Mammary microvascular endothelial cell (primary cell): ENCODE data around the gene ADGRD1. TPM values are rescaled to one million over a fixed set of nuclear protein-coding genes. Genes with fewer than 3 reads are reported as not detected.

Experiments used
- total RNA-seq: library from RNA; depleted of rRNA; stranded (reverse); fragments of >200 nt; gene quantifications from 2 replicates; pipeline ENCODE4 v1.2.3, GENCODE V29; 2015

Gene ADGRD1
- 0.44 TPM in 1 of 2 replicates, not detected in the other for total RNA-seq

DNA sequence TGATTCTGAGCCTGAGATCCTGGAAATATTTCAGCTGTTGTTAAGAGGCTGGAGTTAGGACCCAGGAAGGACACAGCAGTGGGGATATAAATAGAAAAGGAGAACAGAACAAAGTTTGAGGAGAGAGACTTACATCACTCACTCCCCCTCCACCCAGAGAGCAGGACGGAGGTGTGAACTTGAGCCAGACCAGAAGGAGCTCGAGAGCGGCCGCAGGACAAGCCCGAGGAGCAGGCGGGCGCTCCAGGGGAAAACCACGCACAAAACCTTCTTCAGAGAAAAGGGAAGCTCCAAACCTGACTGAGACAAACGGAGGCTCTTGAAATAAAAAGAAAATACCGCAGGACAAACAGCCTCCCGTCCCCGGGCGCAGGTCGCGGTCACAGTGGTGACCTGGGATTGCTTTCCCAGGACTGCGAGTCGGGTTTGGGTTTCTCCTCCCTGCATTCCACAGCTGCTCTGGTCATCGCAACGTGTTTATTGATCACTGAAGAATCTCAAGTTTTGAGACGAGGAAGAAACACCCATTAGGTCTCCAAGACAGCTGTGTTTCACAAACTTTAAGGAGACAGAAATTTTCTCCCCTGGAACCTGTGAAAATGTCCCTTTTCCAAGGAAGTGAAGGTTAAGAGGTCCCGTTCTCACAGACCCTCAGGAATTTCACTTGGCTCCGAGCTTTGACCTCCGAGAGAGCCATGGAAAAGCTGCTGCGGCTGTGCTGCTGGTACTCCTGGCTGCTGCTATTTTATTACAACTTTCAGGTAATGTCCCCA is at the start of gene ADGRD1:
Gene ADGRD1, plus strand, starts transcription at position 137 of the 773 bp plus-strand sequence. Its CDS starts 559 bp downstream, at position 696.

Other genes starting within 250 kb of the ADGRD1 start
- not detected in 2 replicates for gene RIMBP2, start 237.6 kb upstream of the ADGRD1 start, total RNA-seq
- gene STX2, start 114.7 kb upstream of the ADGRD1 start, total RNA-seq: 27.2 and 29.2 TPM in 2 replicates
- gene RAN, start 81.8 kb upstream of the ADGRD1 start, total RNA-seq: 503 and 529 TPM in 2 replicates